DMS153 treated with DMSO at 0.1 percent for 48 hours (cell line): ENCODE data around the gene FHAD1.
"Not testable (repeated sequence)": the region's sequence is repeated elsewhere in the genome, so short reads cannot be mapped to it uniquely, and the experiment has no call there.

Experiments
- DNase-seq: peaks from one replicate; lab custom pipeline; 2025; ENCODE audit not compliant: unreplicated experiment; lab: John Stamatoyannopoulos, UW

Gene FHAD1

DNA sequence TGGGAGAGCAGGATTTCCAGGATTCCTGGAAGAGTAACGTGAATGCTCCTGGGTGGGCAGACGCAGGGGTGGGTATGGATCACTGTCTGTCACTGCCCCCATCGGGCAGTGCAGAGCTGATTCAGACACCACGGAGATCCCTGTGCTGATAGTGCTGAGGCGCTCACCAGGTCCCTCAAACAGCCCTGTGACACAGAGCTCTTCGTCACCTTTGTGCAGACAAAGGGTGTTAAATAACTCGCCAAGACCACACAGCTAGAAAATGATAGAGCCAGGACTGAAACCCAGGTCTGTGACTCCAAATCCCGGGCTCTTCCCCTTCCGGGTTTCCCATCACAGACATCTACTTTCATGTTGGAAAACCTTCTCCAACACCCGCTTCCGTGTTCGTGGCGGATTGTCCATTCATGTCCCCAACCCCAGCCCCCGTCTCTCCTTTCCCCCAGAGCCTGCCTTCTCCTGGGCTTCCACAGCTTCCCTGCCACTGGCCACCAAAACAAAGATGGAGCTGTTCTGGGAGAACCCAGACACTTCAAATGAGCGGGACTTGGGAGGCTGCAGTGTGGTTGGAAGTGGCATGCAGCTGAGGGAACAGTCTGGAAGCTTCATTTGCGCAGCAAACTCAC, 165.3 kb downstream of the FHAD1 start:
- no peak for DNase-seq

DNA sequence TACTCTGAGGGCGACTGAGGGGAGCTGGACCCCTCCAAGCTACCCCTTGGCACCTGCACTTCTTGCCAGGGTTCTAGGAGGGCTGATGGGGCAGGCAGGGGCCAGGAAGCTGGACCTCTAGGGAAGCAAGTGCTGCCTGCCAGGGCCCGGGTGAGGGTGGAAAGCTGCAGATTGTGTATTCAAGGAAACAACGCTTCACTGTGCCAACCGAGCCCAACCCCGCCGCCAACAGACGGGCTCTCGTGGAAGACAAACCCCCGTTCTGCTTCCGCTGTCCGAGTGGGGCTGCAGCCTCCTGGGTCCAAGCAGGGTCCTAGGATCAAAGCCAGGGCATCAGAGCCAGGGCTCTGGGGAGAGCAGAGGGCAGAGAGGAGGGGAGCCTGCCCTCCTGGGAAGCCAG, 165.8 kb downstream of the FHAD1 start:
- DNase-seq: no peak

DNA sequence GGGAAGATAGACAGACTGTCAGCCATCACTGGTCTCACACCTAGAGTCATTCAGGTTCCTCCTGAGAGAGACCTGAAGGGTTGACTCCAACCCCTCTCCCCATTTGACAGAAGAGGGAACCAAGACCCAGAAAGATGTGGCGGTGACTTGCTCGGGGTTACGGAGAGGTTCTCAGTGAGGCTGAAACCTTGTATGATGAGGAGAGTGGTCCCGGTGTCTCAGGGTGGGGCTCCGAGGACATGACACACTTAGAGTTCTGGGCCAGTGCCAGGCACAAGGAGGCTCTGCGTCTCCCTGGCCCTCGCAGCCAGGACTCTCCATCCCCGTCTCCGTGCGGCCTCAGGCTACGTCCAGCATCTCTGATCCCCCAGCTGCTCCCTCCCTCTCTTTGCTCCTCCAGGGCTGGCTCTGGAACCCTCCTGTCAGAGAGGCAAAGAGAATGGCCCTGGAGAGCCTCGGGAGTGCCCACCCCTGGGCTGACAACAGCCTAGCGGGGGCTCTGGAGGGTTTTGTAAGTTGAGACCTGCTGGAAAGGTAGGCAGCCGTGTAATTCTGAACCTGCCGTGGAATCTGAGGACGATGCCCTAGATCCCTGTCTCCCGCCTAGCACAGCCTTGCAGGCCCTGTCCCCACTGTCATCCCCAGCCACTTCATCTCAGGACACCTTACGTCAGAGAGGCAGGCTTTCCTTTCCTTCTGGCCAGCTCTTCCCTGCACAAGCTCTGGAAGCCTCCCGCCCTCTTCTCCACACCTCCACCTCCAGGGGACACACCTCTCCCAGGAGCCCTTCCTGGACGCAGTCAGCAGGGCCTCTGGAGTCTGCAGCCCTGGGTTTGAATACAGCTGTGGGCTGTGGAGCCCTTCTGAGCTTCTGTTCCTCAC, 166.8 kb downstream of the FHAD1 start:
- no peak for DNase-seq

- no peak for DNase-seq
Measured at GRCh38 chr1:15414445-15414983, 167.5 kb downstream of the FHAD1 start.

GRCh38 chr1:15417059-15417934, 170.3 kb downstream of the FHAD1 start:
- no peak for DNase-seq

DNA sequence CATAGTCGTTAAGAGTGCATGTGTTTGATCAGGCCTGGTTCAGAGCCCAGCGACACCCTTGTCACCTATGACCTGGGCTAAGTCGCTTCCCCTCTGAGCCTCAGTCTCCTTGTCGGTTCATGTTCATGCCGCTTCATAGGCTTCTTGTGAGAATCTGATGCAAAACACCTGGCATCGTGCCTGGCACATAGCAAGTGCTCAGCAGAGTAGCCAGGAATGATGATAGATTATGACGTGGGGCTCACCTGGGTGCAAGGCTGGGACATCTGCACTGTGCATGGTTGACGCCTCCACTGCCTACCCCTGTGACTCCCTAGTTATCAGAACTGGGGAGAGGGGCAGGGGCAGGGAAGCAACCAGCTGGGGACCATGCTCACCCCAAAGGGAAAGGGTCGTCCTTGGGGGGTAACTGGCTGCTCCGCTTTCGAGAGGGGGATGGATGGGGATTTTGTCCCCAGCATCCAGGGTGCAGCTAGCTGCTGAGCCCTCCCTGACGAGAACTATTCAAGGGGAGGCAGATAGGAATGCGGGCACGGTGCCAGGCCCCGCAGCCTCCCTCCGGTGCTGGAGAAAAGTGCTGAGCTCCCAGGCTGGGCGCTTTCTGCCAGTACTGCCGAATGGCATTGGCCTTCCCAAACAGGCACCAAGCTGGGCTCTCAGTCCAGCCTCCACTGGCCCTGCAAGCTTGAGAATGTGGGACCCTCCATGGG, 171.9 kb downstream of the FHAD1 start:
- no peak for DNase-seq

- no peak for DNase-seq
Measured at GRCh38 chr1:15420853-15421465, 173.9 kb downstream of the FHAD1 start.

- no peak for DNase-seq
Measured at GRCh38 chr1:15422871-15423270, 175.8 kb downstream of the FHAD1 start.

- no peak for DNase-seq
Measured at GRCh38 chr1:15423355-15424077, 176.5 kb downstream of the FHAD1 start.

DNA sequence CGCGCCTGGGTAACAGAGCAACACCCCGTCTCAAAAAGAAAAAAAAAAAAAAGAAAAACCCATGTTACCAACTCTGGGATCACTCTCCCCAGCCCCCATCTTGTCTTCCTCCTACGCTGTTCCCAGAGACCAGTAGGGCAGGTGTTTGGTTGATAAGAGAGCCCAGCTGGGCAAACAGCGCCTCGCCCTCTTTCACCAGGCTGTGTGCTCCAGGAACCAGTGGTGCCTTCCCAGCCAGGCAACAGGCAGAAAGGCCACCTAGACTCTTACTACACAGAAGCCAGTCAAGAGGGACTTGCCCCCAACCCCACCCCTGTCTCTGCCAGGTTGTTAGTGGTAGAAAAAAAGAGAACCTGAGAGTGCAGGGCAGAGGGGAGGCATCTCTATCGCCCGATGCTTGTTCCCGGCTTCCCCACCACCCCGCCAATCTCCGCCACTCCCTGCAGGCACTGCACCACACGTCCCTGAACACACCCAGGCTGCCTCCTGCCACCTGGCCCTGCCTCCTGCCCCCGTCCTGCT, 177.2 kb downstream of the FHAD1 start:
- DNase-seq: peak; percentile 97

GRCh38 chr1:15424981-15425380, 178.0 kb downstream of the FHAD1 start:
- DNase-seq: no peak

DNA sequence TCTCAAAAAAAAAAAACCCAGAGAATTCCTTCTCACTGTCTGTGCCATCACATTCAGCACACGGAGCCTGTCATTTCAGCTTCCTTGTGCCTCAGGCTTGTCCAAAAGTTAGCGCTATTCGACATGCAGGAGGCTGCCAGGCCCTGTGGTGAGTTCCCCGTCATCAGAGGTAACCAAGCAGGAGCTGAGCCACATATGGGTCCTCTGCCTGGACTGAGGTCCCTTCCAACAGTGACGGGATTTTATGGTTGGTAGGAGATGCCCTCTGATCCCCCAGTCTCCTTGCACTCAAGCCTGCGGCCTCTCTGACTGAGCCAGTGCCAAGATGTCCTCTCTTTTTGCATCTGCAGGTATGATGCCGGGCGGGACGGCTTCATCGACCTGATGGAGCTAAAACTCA, 178.5 kb downstream of the FHAD1 start:
- DNase-seq: no peak

DNA sequence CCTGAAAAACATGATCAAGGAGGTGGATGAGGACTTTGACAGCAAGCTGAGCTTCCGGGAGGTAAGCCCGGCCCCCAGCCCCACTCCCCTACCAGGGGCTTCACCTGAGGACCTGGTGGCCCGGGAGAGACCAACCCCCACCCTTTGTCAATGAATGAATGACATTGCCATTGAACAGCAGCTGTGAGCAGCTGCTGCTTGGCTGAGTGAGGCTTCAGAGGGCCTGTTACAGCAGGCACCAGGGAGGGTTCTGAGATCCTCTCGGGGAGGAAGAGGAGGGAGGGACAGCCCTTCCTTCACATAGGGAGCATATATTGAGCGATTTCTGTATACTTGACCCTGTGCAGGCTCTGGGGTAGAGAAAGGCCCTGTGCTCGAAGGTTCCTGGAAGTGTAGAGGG, 178.9 kb downstream of the FHAD1 start:
- no peak for DNase-seq

- no peak for DNase-seq
Measured at GRCh38 chr1:15426492-15427279, 179.7 kb downstream of the FHAD1 start.

- no peak for DNase-seq
Measured at GRCh38 chr1:15427280-15427666, 180.2 kb downstream of the FHAD1 start.

GRCh38 chr1:15428252-15428651, 181.2 kb downstream of the FHAD1 start:
- not testable (repeated sequence) for DNase-seq

DNA sequence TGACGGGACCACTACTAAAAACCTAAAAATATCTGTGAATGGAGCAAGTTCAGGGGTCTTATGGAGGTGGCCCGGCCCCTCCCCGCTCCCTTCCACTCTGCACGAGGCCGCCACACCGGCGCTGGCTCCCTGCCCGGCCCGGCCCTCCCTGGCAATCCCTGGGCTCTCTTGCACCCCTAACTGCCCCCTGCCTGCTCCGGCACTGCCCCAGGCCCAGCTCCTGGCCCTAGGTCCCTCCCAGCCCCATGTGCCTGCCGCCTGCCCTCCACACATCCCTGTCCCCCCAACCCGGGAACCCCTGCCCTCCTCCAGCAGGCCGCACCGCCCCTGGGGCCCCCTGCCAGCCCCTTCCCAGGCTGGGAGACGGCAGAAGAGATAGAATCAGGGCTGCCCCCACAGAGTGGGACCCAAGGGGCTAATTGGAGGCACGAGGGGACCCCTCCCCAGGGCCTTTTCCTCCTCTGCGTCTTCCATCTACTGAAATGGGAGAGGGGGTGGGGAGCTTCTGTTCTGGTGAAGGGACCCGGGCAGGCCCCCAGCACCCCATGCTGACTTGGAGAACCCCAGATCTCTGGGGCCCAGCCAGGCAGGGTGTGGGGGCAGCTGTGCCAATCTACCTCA, 181.9 kb downstream of the FHAD1 start:
- no peak for DNase-seq

DNA sequence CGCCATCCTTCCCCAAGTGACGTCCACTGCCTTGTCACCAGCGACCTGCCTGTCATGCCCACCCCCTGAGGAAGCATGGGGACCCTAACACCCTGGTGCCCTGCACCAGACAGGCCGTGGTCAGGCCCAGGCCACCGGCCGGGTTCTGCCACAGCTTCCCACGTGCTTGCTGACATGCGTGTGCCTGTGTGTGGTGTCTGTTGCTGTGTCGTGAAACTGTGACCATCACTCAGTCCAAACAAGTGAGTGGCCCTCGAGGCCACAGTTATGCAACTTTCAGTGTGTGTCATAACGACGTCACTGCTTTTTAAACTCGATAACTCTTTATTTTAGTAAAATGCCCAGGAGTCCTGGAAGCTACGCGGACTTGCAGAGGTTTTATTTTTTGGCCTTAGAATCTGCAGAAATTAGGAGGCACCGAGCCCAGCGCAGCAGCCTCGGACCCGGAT, 182.7 kb downstream of the FHAD1 start:
- no peak for DNase-seq
